Neural progenitor cell (in vitro differentiated cells): ENCODE measurements around the gene C1orf210.

ENCODE experiments used
- CTCF ChIP-seq: fragments of 200-600 bp; sonication (generic); IDR thresholded peaks from 2 replicates; pipeline ENCODE4 v1.5.1; 2017; ENCODE audit warnings: antibody characterized with exemption, mild to moderate bottlenecking
- EZH2 ChIP-seq: fragments of 200-600 bp; sonication (generic); IDR thresholded peaks from 2 replicates; pipeline ENCODE4 v1.6.1; 2017; ENCODE audit warnings: antibody characterized with exemption, mild to moderate bottlenecking, moderate library complexity

- no peak for TF ChIP-seq EZH2
- TF ChIP-seq CTCF, result no peak
Measured at GRCh38 chr1:43319766-43320165, 34.4 kb upstream of the C1orf210 start.
